Measurements from ENCODE around the gene SPTBN5. TPM values are rescaled to one million over a fixed set of nuclear protein-coding genes. Genes with fewer than 3 reads are reported as not detected.
A peak's percentile ranks its signal among the peaks of the same experiment; 100 is the strongest.

SPTBN5 gene
- total and polyA plus RNA-seq, 12 donors, result under 0.01 to 6.8 (median 0.55) TPM

- H3K36me3 ChIP-seq (replicated peaks in 1 of 2), result peaks cover 0 to 21% of the 10 kb centered on the region in 2 donors
- peak within 1 kb of the TSS; percentile 30 to 83 (median 59) for H3K4me3 ChIP-seq
- intact Hi-C loops (cut with DNase I), result no loop called here
- H3K9me3 ChIP-seq (replicated peaks in 1 of 3), result no peaks in the 10 kb centered on the region
- H3K4me1 ChIP-seq (replicated peaks in 1 of 2), result peaks cover 7 to 13% of the 10 kb centered on the region in 2 donors
- H3K27me3 ChIP-seq, result no peaks in the 10 kb centered on the region
- 0 to 2% (median 1%) methylated on average over 17 to 66 of the region's 66 CpGs for WGBS, 4 donors
- peak; percentile 95 to 98 (median 96) for DNase-seq
- peak; percentile 40 to 88 for TF ChIP-seq POLR2A (IDR thresholded peaks at IDR 0.05)
- TF ChIP-seq CTCF (IDR thresholded peaks at IDR 0.05), result peak in 1 of 6 experiments; percentile 10
- peak within 1 kb of the TSS in 4 of 5 donors; percentile 80 to 93 (median 85) for H3K27ac ChIP-seq
These were observed 65.7 kb downstream of the SPTBN5 start, which contains the start of gene JMJD7 for GRCh38 chr15:41827880-41828806. TSS of gene JMJD7 (plus strand) at chr15:41828092. CDS start at chr15:41828125, 33 bp downstream.

- 3 to 5% (median 4%) methylated on average over 26 to 37 of the region's 37 CpGs for WGBS, 4 donors
- H3K4me3 ChIP-seq, result peak overlapping the region in 2 of 4 donors; percentile 75 to 83
- TF ChIP-seq POLR2A (IDR thresholded peaks at IDR 0.05) (no peak), CTCF (IDR thresholded peaks at IDR 0.05) (no peak)
- H3K9me3 ChIP-seq (replicated peaks in 1 of 3), result no peaks in the 10 kb centered on the region
- intact Hi-C loops (cut with DNase I), result no loop called here
- H3K27me3 ChIP-seq, result no peaks in the 10 kb centered on the region
- H3K4me1 ChIP-seq (replicated peaks in 1 of 2), result peaks cover 7 to 13% of the 10 kb centered on the region in 2 donors
- DNase-seq, result peak in 4 of 7 donors; percentile 23 to 46 (median 40)
- H3K36me3 ChIP-seq (replicated peaks in 1 of 2), result peaks cover 0 to 29% of the 10 kb centered on the region in 2 donors
- H3K27ac ChIP-seq, result no peak overlapping the region
These were observed 66.5 kb downstream of the SPTBN5 start for GRCh38 chr15:41827290-41827879.

- Histone ChIP-seq H3K27me3 (no peaks in the 10 kb centered on the region), H3K36me3 (replicated peaks in 1 of 2) (peaks cover 0 to 44% of the 10 kb centered on the region in 2 donors), H3K4me1 (replicated peaks in 1 of 2) (peaks cover 7 to 13% of the 10 kb centered on the region in 2 donors), H3K9me3 (replicated peaks in 1 of 3) (no peaks in the 10 kb centered on the region), H3K27ac (no peak overlapping the region), H3K4me3 (no peak overlapping the region)
- WGBS, 4 donors, result 82 to 89% (median 85%) methylated on average over 5 to 13 of the region's 13 CpGs
- no peak for DNase-seq
- TF ChIP-seq POLR2A (IDR thresholded peaks at IDR 0.05) (no peak), CTCF (IDR thresholded peaks at IDR 0.05) (no peak)
- intact Hi-C loops (cut with DNase I), result no loop called here
These were observed 68.0 kb downstream of the SPTBN5 start for GRCh38 chr15:41825572-41826535.
